HL-60 (cell line): Measurements from ENCODE around the gene RERE.

Source experiments
- DNase-seq, 2 experiments: peaks; one replicate each; pipeline ENCODE4 v3.0.0-alpha.2; 2010 to 2020; ENCODE audit warnings: low read depth in 1 of 2, low spot score in 1 of 2
- H3K27ac ChIP-seq: fragments of 250-450 bp; sonication (Bioruptor Pico); replicated peaks from 2 replicates; pipeline ENCODE4 v1.5.1; 2020; ENCODE audit warnings: mild to moderate bottlenecking, moderate library complexity
- H3K27me3 ChIP-seq: fragments of 250-450 bp; sonication (Bioruptor Pico); 2 replicates; pipeline ENCODE4 v1.5.1; 2021; ENCODE audit warnings: mild to moderate bottlenecking, moderate library complexity; ENCODE audit not compliant: insufficient read depth, poor library complexity, severe bottlenecking
- H3K4me3 ChIP-seq: replicated peaks from 2 replicates; pipeline ENCODE4 v1.5.1; 2011; ENCODE audit warnings: mild to moderate bottlenecking, control low read depth, low read length; ENCODE audit not compliant: insufficient read depth
- GABPA ChIP-seq: IDR thresholded peaks from 2 replicates; pipeline ENCODE4 v1.6.1; 2012; ENCODE audit warnings: low read depth
- POLR2AphosphoS5 ChIP-seq: IDR thresholded peaks from 2 replicates; pipeline ENCODE4 v1.6.1; 2012; ENCODE audit warnings: low read depth
- SPI1 ChIP-seq: IDR thresholded peaks from 2 replicates; pipeline ENCODE4 v1.6.1; 2012; ENCODE audit warnings: low read depth, mild to moderate bottlenecking, borderline replicate concordance
- TF ChIP-seq, protein P1 (sequence below): IDR thresholded peaks from one replicate; pipeline ENCODE4 v1.5.1; 2011; ENCODE audit warnings: low read length, control low read depth, inconsistent platforms; ENCODE audit not compliant: insufficient read depth
- TF ChIP-seq, protein P2 (sequence below): IDR thresholded peaks from 2 replicates; pipeline ENCODE4 v1.6.1; 2012; ENCODE audit warnings: low read depth; ENCODE audit not compliant: insufficient replicate concordance

The RERE gene

DNA sequence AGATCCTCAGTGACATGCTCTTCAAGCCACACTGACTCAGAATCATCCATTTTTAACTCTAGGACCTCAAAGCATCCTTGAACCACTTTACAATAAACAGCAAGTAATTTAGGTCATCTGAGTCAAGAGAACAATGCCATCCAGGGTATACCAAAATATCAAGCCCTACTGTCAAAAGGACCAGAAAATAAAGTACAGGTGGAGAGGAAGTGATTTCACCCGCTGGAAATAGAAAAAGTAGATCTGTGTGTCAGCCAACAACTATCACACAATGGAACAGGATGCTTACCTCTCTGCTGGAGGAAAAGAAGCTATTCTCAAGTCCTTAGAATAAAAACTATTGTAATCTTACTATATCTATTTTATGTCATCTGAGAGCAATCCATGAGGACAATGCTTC lies 37.0 kb downstream of the RERE start:
- H3K27ac ChIP-seq = no peak overlapping the region

DNA sequence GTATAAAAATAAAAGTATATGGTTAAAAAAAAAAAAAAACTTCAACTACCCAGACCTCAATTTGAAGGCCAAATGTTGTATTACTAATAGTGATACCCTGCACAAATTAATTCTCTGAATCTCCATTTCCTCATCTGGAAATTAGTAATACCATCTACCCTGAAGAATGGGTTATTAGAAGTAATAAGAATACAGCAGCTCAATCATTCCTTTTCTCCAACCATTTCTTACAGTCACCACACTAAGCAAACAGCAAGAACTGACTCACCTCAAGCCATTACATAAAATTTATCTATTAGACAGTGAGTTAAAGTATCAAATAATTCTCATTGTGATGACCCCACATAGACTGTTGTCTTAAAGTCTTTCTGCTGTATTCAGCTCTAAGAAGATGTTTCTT lies 39.6 kb downstream of the RERE start:
- H3K4me3 ChIP-seq = no peak overlapping the region
- no peak for TF ChIP-seq GABPA
- TF ChIP-seq, protein P1, sequence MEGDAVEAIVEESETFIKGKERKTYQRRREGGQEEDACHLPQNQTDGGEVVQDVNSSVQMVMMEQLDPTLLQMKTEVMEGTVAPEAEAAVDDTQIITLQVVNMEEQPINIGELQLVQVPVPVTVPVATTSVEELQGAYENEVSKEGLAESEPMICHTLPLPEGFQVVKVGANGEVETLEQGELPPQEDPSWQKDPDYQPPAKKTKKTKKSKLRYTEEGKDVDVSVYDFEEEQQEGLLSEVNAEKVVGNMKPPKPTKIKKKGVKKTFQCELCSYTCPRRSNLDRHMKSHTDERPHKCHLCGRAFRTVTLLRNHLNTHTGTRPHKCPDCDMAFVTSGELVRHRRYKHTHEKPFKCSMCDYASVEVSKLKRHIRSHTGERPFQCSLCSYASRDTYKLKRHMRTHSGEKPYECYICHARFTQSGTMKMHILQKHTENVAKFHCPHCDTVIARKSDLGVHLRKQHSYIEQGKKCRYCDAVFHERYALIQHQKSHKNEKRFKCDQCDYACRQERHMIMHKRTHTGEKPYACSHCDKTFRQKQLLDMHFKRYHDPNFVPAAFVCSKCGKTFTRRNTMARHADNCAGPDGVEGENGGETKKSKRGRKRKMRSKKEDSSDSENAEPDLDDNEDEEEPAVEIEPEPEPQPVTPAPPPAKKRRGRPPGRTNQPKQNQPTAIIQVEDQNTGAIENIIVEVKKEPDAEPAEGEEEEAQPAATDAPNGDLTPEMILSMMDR = no peak
- no peak overlapping the region for H3K27ac ChIP-seq
- DNase-seq = no peak
- no peaks in the 10 kb centered on the region for H3K27me3 ChIP-seq

More for the DNA sequence above, 37.0 kb downstream of the RERE start:
- no peak for TF ChIP-seq POLR2AphosphoS5
- TF ChIP-seq, protein P2, sequence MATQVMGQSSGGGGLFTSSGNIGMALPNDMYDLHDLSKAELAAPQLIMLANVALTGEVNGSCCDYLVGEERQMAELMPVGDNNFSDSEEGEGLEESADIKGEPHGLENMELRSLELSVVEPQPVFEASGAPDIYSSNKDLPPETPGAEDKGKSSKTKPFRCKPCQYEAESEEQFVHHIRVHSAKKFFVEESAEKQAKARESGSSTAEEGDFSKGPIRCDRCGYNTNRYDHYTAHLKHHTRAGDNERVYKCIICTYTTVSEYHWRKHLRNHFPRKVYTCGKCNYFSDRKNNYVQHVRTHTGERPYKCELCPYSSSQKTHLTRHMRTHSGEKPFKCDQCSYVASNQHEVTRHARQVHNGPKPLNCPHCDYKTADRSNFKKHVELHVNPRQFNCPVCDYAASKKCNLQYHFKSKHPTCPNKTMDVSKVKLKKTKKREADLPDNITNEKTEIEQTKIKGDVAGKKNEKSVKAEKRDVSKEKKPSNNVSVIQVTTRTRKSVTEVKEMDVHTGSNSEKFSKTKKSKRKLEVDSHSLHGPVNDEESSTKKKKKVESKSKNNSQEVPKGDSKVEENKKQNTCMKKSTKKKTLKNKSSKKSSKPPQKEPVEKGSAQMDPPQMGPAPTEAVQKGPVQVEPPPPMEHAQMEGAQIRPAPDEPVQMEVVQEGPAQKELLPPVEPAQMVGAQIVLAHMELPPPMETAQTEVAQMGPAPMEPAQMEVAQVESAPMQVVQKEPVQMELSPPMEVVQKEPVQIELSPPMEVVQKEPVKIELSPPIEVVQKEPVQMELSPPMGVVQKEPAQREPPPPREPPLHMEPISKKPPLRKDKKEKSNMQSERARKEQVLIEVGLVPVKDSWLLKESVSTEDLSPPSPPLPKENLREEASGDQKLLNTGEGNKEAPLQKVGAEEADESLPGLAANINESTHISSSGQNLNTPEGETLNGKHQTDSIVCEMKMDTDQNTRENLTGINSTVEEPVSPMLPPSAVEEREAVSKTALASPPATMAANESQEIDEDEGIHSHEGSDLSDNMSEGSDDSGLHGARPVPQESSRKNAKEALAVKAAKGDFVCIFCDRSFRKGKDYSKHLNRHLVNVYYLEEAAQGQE = no peak
- TF ChIP-seq SPI1 = no peak
- TF ChIP-seq GABPA = no peak
- TF ChIP-seq, protein P1 = no peak
- no peak overlapping the region for H3K4me3 ChIP-seq
- no peaks in the 10 kb centered on the region for H3K27me3 ChIP-seq
- no peak for DNase-seq

GRCh38 chr1:8776104-8776503 lies 41.3 kb downstream of the RERE start:
- Histone ChIP-seq H3K27ac (no peak overlapping the region), H3K27me3 (no peaks in the 10 kb centered on the region), H3K4me3 (no peak overlapping the region)
- TF ChIP-seq, protein P1 = no peak
- no peak for TF ChIP-seq POLR2AphosphoS5
- TF ChIP-seq, protein P2 = no peak
- TF ChIP-seq SPI1 = no peak
- TF ChIP-seq GABPA = no peak
- DNase-seq = no peak

- no peak for DNase-seq
- TF ChIP-seq, protein P2 = no peak
- TF ChIP-seq SPI1 (no peak), POLR2AphosphoS5 (no peak), GABPA (no peak)
- TF ChIP-seq, protein P1 = no peak
- Histone ChIP-seq H3K4me3 (no peak overlapping the region), H3K27ac (no peak overlapping the region), H3K27me3 (no peaks in the 10 kb centered on the region)
Measured at GRCh38 chr1:8767006-8767405, 50.4 kb downstream of the RERE start.
